A375 (cell line): ENCODE results near the gene LIPE. TPM values are rescaled to one million over a fixed set of nuclear protein-coding genes. Genes with fewer than 3 reads are reported as not detected.

Experiments used
- small RNA-seq: library from RNA; depleted of rRNA; stranded (forward); fragments of <200 nt; gene quantifications from one replicate; pipeline ENCODE3, GENCODE V24; 2014
- total RNA-seq: library from RNA; depleted of rRNA; stranded (reverse); fragments of >200 nt; shearing (Covaris generic); gene quantifications from 2 replicates; pipeline ENCODE4 v1.2.3, GENCODE V29; 2014; rRNA removed

LIPE gene, protein sequence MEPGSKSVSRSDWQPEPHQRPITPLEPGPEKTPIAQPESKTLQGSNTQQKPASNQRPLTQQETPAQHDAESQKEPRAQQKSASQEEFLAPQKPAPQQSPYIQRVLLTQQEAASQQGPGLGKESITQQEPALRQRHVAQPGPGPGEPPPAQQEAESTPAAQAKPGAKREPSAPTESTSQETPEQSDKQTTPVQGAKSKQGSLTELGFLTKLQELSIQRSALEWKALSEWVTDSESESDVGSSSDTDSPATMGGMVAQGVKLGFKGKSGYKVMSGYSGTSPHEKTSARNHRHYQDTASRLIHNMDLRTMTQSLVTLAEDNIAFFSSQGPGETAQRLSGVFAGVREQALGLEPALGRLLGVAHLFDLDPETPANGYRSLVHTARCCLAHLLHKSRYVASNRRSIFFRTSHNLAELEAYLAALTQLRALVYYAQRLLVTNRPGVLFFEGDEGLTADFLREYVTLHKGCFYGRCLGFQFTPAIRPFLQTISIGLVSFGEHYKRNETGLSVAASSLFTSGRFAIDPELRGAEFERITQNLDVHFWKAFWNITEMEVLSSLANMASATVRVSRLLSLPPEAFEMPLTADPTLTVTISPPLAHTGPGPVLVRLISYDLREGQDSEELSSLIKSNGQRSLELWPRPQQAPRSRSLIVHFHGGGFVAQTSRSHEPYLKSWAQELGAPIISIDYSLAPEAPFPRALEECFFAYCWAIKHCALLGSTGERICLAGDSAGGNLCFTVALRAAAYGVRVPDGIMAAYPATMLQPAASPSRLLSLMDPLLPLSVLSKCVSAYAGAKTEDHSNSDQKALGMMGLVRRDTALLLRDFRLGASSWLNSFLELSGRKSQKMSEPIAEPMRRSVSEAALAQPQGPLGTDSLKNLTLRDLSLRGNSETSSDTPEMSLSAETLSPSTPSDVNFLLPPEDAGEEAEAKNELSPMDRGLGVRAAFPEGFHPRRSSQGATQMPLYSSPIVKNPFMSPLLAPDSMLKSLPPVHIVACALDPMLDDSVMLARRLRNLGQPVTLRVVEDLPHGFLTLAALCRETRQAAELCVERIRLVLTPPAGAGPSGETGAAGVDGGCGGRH
- total RNA-seq: 3.7 and 3.9 TPM in 2 replicates

DNA sequence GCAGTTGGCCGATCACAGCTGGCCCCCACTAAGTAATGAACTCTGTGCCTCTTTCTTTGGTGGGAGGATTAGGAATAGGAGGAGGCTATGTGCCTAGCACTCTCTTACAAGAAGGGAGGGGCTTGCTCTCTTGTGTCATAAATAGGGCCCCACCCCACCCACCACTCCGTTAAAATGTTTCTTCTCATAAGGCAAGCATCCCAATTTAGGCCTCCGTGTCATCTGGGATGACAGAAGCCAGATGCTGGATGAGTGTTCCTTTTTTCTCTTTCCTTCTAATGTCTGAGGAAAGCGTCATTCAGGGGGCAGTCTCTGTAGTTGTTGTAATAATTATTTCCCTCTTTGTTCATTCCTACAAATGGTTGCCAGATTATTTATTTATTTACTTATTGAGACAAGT, at the start of gene LIPE:
TSS of gene LIPE (minus strand) at position 76 of the 400 bp plus-strand sequence. CDS start 239 bp downstream, outside the sequence.

DNA sequence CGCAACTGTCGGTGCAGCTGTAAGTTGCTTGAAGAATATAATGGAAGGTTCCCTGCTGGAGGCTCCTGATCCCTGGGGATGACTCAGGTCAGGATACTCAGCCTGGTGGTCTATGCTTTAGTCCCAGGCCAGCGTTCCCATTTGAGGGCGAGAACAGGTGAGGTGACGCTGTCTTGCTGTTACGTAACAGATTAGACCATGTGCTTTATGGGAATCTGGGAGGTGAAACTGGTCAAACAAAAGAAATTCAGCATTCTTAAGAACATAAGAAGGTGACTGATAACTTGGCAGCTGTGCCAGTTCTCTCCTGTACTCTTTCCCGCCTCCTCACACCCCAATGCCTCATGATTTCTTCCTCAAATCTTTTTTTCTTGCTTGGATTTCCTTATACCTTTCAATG, 15.6 kb upstream of the LIPE start, which contains the start of gene CXCL17:
TSS of gene CXCL17 (minus strand) at position 114 of the 400 bp plus-strand sequence. CDS start 114 bp downstream, outside the sequence.

DNA sequence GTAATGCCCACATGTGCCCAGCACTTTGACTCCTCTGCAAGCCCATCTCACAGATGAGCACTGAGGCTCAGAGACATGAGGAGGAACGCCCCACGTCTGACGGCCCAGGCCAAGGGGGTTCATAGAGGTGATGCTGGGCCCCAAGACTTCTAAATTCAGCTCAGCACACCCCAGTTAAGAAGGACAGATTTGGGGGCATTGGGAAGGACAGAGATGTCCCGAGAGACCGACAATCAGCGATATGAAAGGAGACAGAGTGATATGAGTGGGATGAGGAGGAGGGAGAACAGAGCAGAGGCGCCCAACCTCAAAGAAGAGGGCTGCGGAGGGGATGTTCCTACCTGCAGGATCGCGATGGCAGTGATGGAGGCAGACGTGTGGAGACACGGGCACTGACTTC, 37.3 kb downstream of the LIPE start, which contains the start of gene CNFN:
TSS of gene CNFN (minus strand) at position 399 of the 400 bp plus-strand sequence. CDS start 1,260 bp downstream, outside the sequence.

Small RNAs within 50 kb of the gene (small RNA-seq; reads per million reads assigned to genes)
- gene RNU4-60P: not detected

Other genes starting within 250 kb of the LIPE start
- gene DEDD2, start 209.7 kb downstream of the LIPE start, total RNA-seq: 32.7 and 36.3 TPM in 2 replicates
- 7.0 and 7.4 TPM in 2 replicates for gene ZNF526, start 207.1 kb downstream of the LIPE start, total RNA-seq
- gene GSK3A, start 184.8 kb downstream of the LIPE start, total RNA-seq: 25.0 and 27.8 TPM in 2 replicates
- gene ERF, start 172.3 kb downstream of the LIPE start, total RNA-seq: 61.6 and 75.0 TPM in 2 replicates
- 21.3 and 24.1 TPM in 2 replicates for gene CIC, start 158.1 kb downstream of the LIPE start, total RNA-seq
- 0.91 and 1.6 TPM in 2 replicates for gene PRR19, start 125.3 kb downstream of the LIPE start, total RNA-seq
- gene PAFAH1B3, start 124.8 kb downstream of the LIPE start, total RNA-seq: 44.2 and 66.5 TPM in 2 replicates
- 2.2 and 5.0 TPM in 2 replicates for gene TMEM145, start 114.1 kb downstream of the LIPE start, total RNA-seq
- gene MEGF8, start 101.8 kb downstream of the LIPE start, total RNA-seq: 18.9 and 20.3 TPM in 2 replicates
- 0.80 and 5.1 TPM in 2 replicates for gene CNFN, start 37.1 kb downstream of the LIPE start, total RNA-seq
- gene CXCL17, start 15.6 kb upstream of the LIPE start, total RNA-seq: 0.45 TPM in 1 of 2 replicates, not detected in the other
- gene CEACAM1, start 101.1 kb upstream of the LIPE start, total RNA-seq: 0.30 and 0.34 TPM in 2 replicates
- not detected in 2 replicates for gene CEACAM8, start 167.5 kb upstream of the LIPE start, total RNA-seq